SK-N-SH (cell line): Measurements from ENCODE around the gene PCDH17. TPM values are rescaled to one million over a fixed set of nuclear protein-coding genes. Genes with fewer than 3 reads are reported as not detected.
A peak's percentile ranks its signal among the peaks of the same experiment; 100 is the strongest.

Source experiments
- CTCF ChIA-PET: fragments of 300-600, 350-600 bp; formaldehyde crosslinking; extraction: SDS; loops from one replicate; lab custom pipeline; 2021; lab: Yijun Ruan, JAX
- POLR2A ChIA-PET: fragments of 350-600 bp; sonication (Branson Sonifier 250); formaldehyde crosslinking; extraction: SDS; loops from one replicate; lab custom pipeline; 2020; ENCODE audit warnings: antibody characterized with exemption, inconsistent platforms; lab: Yijun Ruan, JAX
- DNase-seq: peaks from one replicate; pipeline ENCODE4 v3.0.0; 2012
- H2AFZ ChIP-seq: fragments of 200-600 bp; sonication (generic); 2 replicates; pipeline ENCODE4 v1.8.1; 2016; ENCODE audit warnings: antibody characterized with exemption, mild to moderate bottlenecking, low read depth
- H3F3A ChIP-seq: fragments of 200-600 bp; sonication (generic); replicated peaks from 2 replicates; pipeline ENCODE3; 2016; ENCODE audit warnings: antibody characterized with exemption, mild to moderate bottlenecking; ENCODE audit not compliant: insufficient read depth
- H3K27ac ChIP-seq, 2 experiments: fragments of 200-500 bp in 1 of 2; fragments of 200-600 bp in 1 of 2; sonication (Bioruptor generic) in 1 of 2; sonication (generic), shearing (Covaris generic) in 1 of 2; 2 replicates each; pipeline versions ENCODE4 v1.5.1 to v1.6.1; 2014 to 2016; ENCODE audit warnings: low read depth in 2 of 2, inconsistent platforms in 1 of 2, low read length in 1 of 2, mild to moderate bottlenecking in 1 of 2, mixed read lengths in 1 of 2
- H3K27me3 ChIP-seq: fragments of 200-600 bp; sonication (generic), shearing (Covaris generic); 2 replicates; pipeline ENCODE4 v1.6.1; 2016; ENCODE audit warnings: mixed run types; ENCODE audit not compliant: insufficient read depth
- H3K36me3 ChIP-seq, 2 experiments: fragments of 200-500 bp in 1 of 2; fragments of 200-600 bp in 1 of 2; sonication (Bioruptor generic) in 1 of 2; sonication (generic) in 1 of 2; replicated peaks in 1 of 2; 2 replicates each; pipeline versions ENCODE3 to v1.5.1; 2014 to 2016; ENCODE audit warnings: low read length in 1 of 2, mild to moderate bottlenecking in 1 of 2; ENCODE audit not compliant: insufficient read depth in 2 of 2, control insufficient read depth in 1 of 2
- H3K4me1 ChIP-seq, 2 experiments: fragments of 200-500 bp in 1 of 2; fragments of 200-600 bp in 1 of 2; sonication (Bioruptor generic) in 1 of 2; sonication (generic), shearing (Covaris generic) in 1 of 2; 2 replicates each; pipeline versions ENCODE4 v1.5.1 to v1.6.1; 2014 to 2016; ENCODE audit warnings: low read depth in 1 of 2, low read length in 1 of 2, mixed run types in 1 of 2; ENCODE audit not compliant: insufficient read depth in 2 of 2, control insufficient read depth in 1 of 2
- H3K4me2 ChIP-seq: fragments of 200-600 bp; sonication (generic), shearing (Covaris generic); 2 replicates; pipeline ENCODE4 v1.6.1; 2017; ENCODE audit warnings: mixed run types
- H3K4me3 ChIP-seq, 2 experiments: fragments of 200-500 bp in 1 of 2; fragments of 200-600 bp in 1 of 2; sonication (Bioruptor generic) in 1 of 2; sonication (generic), shearing (Covaris generic) in 1 of 2; 2 replicates each; pipeline versions ENCODE4 v1.5.1 to v1.8.1; 2014 to 2016; ENCODE audit warnings: low read depth in 2 of 2, inconsistent platforms in 1 of 2, low read length in 1 of 2, mild to moderate bottlenecking in 1 of 2, mixed read lengths in 1 of 2, moderate library complexity in 1 of 2
- H3K79me2 ChIP-seq: fragments of 200-600 bp; sonication (generic); 2 replicates; pipeline ENCODE4 v1.8.1; 2017; ENCODE audit warnings: mild to moderate bottlenecking; ENCODE audit not compliant: insufficient read depth
- H3K9ac ChIP-seq: fragments of 200-600 bp; sonication (generic); 2 replicates; pipeline ENCODE4 v1.6.1; 2017; ENCODE audit warnings: mixed run types
- H3K9me2 ChIP-seq: fragments of 200-600 bp; sonication (generic); 2 replicates; pipeline ENCODE4 v1.6.1; 2017; ENCODE audit warnings: mixed run types
- H3K9me3 ChIP-seq: fragments of 200-600 bp; sonication (generic); 2 replicates; pipeline ENCODE4 v1.6.1; 2017; ENCODE audit warnings: mixed run types, mild to moderate bottlenecking, moderate library complexity
- H4K20me1 ChIP-seq: fragments of 200-600 bp; sonication (generic); 2 replicates; pipeline ENCODE4 v1.6.1; 2017; ENCODE audit warnings: mild to moderate bottlenecking, mixed run types; ENCODE audit not compliant: insufficient read depth
- CHD2 ChIP-seq: fragments of 150-350 bp; IDR thresholded peaks from 2 replicates; pipeline ENCODE4 v1.6.1; 2018; ENCODE audit warnings: low read length; ENCODE audit not compliant: partially characterized antibody
- EP300 ChIP-seq, 2 experiments: IDR thresholded peaks; 2 replicates each; pipeline versions ENCODE4 v1.4.0 to v1.6.1; 2012; ENCODE audit warnings: borderline replicate concordance in 1 of 2, low read depth in 1 of 2, low read length in 1 of 2
- FOSL2 ChIP-seq: IDR thresholded peaks from 2 replicates; pipeline ENCODE4 v1.4.0; 2012; ENCODE audit warnings: low read depth, mild to moderate bottlenecking, moderate library complexity, borderline replicate concordance
- FOXJ3 ChIP-seq: sonication (generic); formaldehyde crosslinking; IDR thresholded peaks from 2 replicates; pipeline ENCODE4 v1.5.1; 2020; ENCODE audit warnings: mild to moderate bottlenecking, missing genetic modification reagents
- FOXM1 ChIP-seq: IDR thresholded peaks from 2 replicates; pipeline ENCODE4 v1.4.0; 2012; ENCODE audit warnings: low read depth, mild to moderate bottlenecking
- GABPA ChIP-seq: IDR thresholded peaks from 2 replicates; pipeline ENCODE4 v1.4.0; 2012; ENCODE audit warnings: low read depth, mild to moderate bottlenecking
- GATA2 ChIP-seq: sonication (generic); formaldehyde crosslinking; IDR thresholded peaks from 2 replicates; pipeline ENCODE4 v1.5.0; 2020; ENCODE audit warnings: mild to moderate bottlenecking, missing genetic modification reagents
- IRF3 ChIP-seq: fragments of 150-350 bp; IDR thresholded peaks from 2 replicates; pipeline ENCODE4 v1.6.1; 2016; ENCODE audit warnings: mild to moderate bottlenecking, low read depth, low read length
- JUND ChIP-seq: IDR thresholded peaks from 2 replicates; pipeline ENCODE4 v1.4.0; 2012
- MAX ChIP-seq: IDR thresholded peaks from 2 replicates; pipeline ENCODE4 v1.4.0; 2012; ENCODE audit warnings: low read depth
- MEF2A ChIP-seq: IDR thresholded peaks from 2 replicates; pipeline ENCODE4 v1.4.0; 2012; ENCODE audit warnings: low read depth, borderline replicate concordance
- NRF1 ChIP-seq: IDR thresholded peaks from 2 replicates; pipeline ENCODE4 v1.6.1; 2012; ENCODE audit warnings: low read depth, mild to moderate bottlenecking, low read length
- RAD21 ChIP-seq: IDR thresholded peaks from 2 replicates; pipeline ENCODE4 v1.6.1; 2012; ENCODE audit warnings: mild to moderate bottlenecking, low read length
- RCOR1 ChIP-seq: fragments of 150-350 bp; IDR thresholded peaks from 2 replicates; pipeline ENCODE4 v1.6.1; 2017; ENCODE audit warnings: antibody characterized with exemption, low read length
- RFX5 ChIP-seq: IDR thresholded peaks from 2 replicates; pipeline ENCODE4 v1.6.1; 2012; ENCODE audit warnings: mild to moderate bottlenecking, improper control_type of control experiment, low read length
- SIN3A ChIP-seq: IDR thresholded peaks from 2 replicates; pipeline ENCODE4 v1.6.1; 2012; ENCODE audit warnings: low read depth, mild to moderate bottlenecking, low read length, moderate library complexity, borderline replicate concordance
- TEAD4 ChIP-seq: IDR thresholded peaks from 2 replicates; pipeline ENCODE4 v1.4.0; 2012; ENCODE audit warnings: mild to moderate bottlenecking, borderline replicate concordance; ENCODE audit not compliant: insufficient read depth
- USF2 ChIP-seq: fragments of 150-350 bp; IDR thresholded peaks from 2 replicates; pipeline ENCODE4 v1.6.1; 2017; ENCODE audit warnings: antibody characterized with exemption, low read length, low read depth, borderline replicate concordance
- ZBTB33 ChIP-seq: IDR thresholded peaks from 2 replicates; pipeline ENCODE4 v1.4.0; 2012; ENCODE audit warnings: low read depth, borderline replicate concordance
- WGBS: methylation state at CpG from one replicate; pipeline ENCODE4 v1.1.6; 2017; ENCODE audit warnings: low lambda C conversion rate; 5-methylcytosine and 5-hydroxymethylcytosine counted together
- polyA plus RNA-seq, 3 experiments: library from polyadenylated mRNA; depleted of rRNA; stranded (reverse); fragments of >200 nt; gene quantifications; 2 replicates each; pipeline ENCODE4 v1.2.3, GENCODE V29; 2012

PCDH17 gene
- polyA plus RNA-seq, 1 of the 3 experiments (the other 2 are of a cell fraction): 0.13 TPM

- TF ChIP-seq USF2: no peak
- no peak for TF ChIP-seq FOXJ3 (CRISPR knock-in tag)
- no peak for TF ChIP-seq MAX
- TF ChIP-seq GABPA: no peak
- no peak for TF ChIP-seq FOSL2
- TF ChIP-seq SIN3A: no peak
- TF ChIP-seq GATA2: peak; percentile 75
- no peak for TF ChIP-seq RAD21
- TF ChIP-seq RCOR1: peak; percentile 89
- TF ChIP-seq MEF2A: no peak
- TF ChIP-seq RFX5: no peak
- TF ChIP-seq IRF3: no peak
- no peak for TF ChIP-seq JUND
- TF ChIP-seq TEAD4: no peak
- TF ChIP-seq NRF1: no peak
- no peak for TF ChIP-seq FOXM1
- TF ChIP-seq CHD2: peak; percentile 67
- TF ChIP-seq EP300 (IDR thresholded peaks at IDR 0.05; ENCODE audit: borderline replicate concordance in 1 of 2, low read depth in 1 of 2, low read length in 1 of 2): peak in 1 of 2 experiments; percentile 84; a peak in 1 of 4 replicates
Measured at GRCh38 chr13:57698851-57699250, 67.3 kb downstream of the PCDH17 start (continued).

GRCh38 chr13:57704031-57704430 lies 72.5 kb downstream of the PCDH17 start:
- Histone ChIP-seq H3K36me3 (no peaks in the 10 kb centered on the region), H2AFZ (no peak overlapping the region), H3K79me2 (no peaks in the 10 kb centered on the region), H3K9ac (no peak overlapping the region), H3K27ac (no peak overlapping the region), H3K9me2 (no peaks in the 10 kb centered on the region), H3K27me3 (no peaks in the 10 kb centered on the region), H3K4me3 (no peak overlapping the region), H3K9me3 (no peaks in the 10 kb centered on the region), H4K20me1 (no peaks in the 10 kb centered on the region), H3K4me1 (no peaks in the 10 kb centered on the region; a peak in 1 of 4 replicates), H3F3A (no peaks in the 10 kb centered on the region), H3K4me2 (no peak overlapping the region)
- ChIA-PET CTCF (interaction anchor here (1.3 to 1.7 kb wide), 2 partner anchors 14 to 71 kb away, joined by 4 read pairs; no protein-coding TSS in a partner anchor), POLR2A (no interaction called here)
- 46% methylated on average over 2 of the region's 2 CpGs for whole genome bisulfite sequencing
- TF ChIP-seq ZBTB33: no peak
- no peak for DNase-seq
